CD14-positive monocyte (primary cell): ENCODE results near the gene DLL4. TPM values are rescaled to one million over a fixed set of nuclear protein-coding genes. Genes with fewer than 3 reads are reported as not detected.

ENCODE experiments used
- DNase-seq, 3 donors: peaks; one replicate each; pipeline ENCODE4 v3.0.0-alpha.2; 2011 to 2022
- H2AFZ ChIP-seq: 2 replicates; pipeline ENCODE4 v1.6.0; 2012; ENCODE audit warnings: mild to moderate bottlenecking, low read depth, low read length, inconsistent platforms; ENCODE audit not compliant: insufficient read depth, poor library complexity, severe bottlenecking
- H3K27ac ChIP-seq, 2 donors: 1 replicate in 1 of 2; 2 replicates in 1 of 2; pipeline ENCODE4 v1.5.1; 2012 to 2013; ENCODE audit warnings: low read length in 2 of 2, control low read depth in 1 of 2, inconsistent platforms in 1 of 2, low read depth in 1 of 2, mild to moderate bottlenecking in 1 of 2
- H3K27me3 ChIP-seq, 2 donors: one replicate each; pipeline versions ENCODE4 v1.6.0 to v1.6.1; 2011 to 2013; ENCODE audit warnings: low read length in 2 of 2; ENCODE audit not compliant: control insufficient read depth in 2 of 2, insufficient read depth in 2 of 2
- H3K36me3 ChIP-seq, 2 donors: replicated peaks in 1 of 2; 1 replicate in 1 of 2; 2 replicates in 1 of 2; pipeline versions ENCODE4 v1.5.1 to v1.6.1; 2012 to 2013; ENCODE audit warnings: low read length in 2 of 2, control low read depth in 1 of 2, inconsistent platforms in 1 of 2, mild to moderate bottlenecking in 1 of 2; ENCODE audit not compliant: insufficient read depth in 2 of 2, control insufficient read depth in 1 of 2
- H3K4me1 ChIP-seq, 2 donors: 1 replicate in 1 of 2; 2 replicates in 1 of 2; pipeline versions ENCODE4 v1.5.1 to v1.6.1; 2012 to 2013; ENCODE audit warnings: low read length in 2 of 2, control low read depth in 1 of 2, inconsistent platforms in 1 of 2, mild to moderate bottlenecking in 1 of 2, moderate library complexity in 1 of 2; ENCODE audit not compliant: insufficient read depth in 2 of 2, control insufficient read depth in 1 of 2
- H3K4me2 ChIP-seq: replicated peaks from 2 replicates; pipeline ENCODE3; 2012; ENCODE audit warnings: low read length, moderate library complexity, mild to moderate bottlenecking; ENCODE audit not compliant: poor library complexity, severe bottlenecking; ENCODE audit errors: extremely low read depth
- H3K4me3 ChIP-seq, 3 experiments: fragments of 200-600 bp in 1 of 3; sonication (generic) in 1 of 3; replicated peaks in 1 of 3; 1 replicate in 2 of 3; 2 replicates in 1 of 3; pipeline ENCODE4 v1.5.1; 2011 to 2013; ENCODE audit warnings: low read length in 3 of 3, mild to moderate bottlenecking in 3 of 3, control low read depth in 2 of 3, low read depth in 2 of 3, inconsistent platforms in 1 of 3, moderate library complexity in 1 of 3
- H3K79me2 ChIP-seq: 2 replicates; pipeline ENCODE4 v1.6.0; 2012; ENCODE audit warnings: mild to moderate bottlenecking, control low read depth, inconsistent platforms, low read length, moderate library complexity; ENCODE audit not compliant: insufficient read depth
- H3K9ac ChIP-seq: 2 replicates; pipeline ENCODE4 v1.6.0; 2017; ENCODE audit warnings: low read length, mild to moderate bottlenecking; ENCODE audit not compliant: insufficient read depth, poor library complexity, severe bottlenecking
- H3K9me3 ChIP-seq, 2 donors: replicated peaks in 1 of 2; 1 replicate in 1 of 2; 2 replicates in 1 of 2; pipeline versions ENCODE4 v1.5.1 to v1.6.1; 2012 to 2013; ENCODE audit warnings: low read length in 2 of 2, control low read depth in 1 of 2; ENCODE audit not compliant: control insufficient read depth in 1 of 2, insufficient read depth in 1 of 2
- H4K20me1 ChIP-seq: 2 replicates; pipeline ENCODE4 v1.6.0; 2012; ENCODE audit warnings: mild to moderate bottlenecking, low read length, control low read depth, moderate library complexity; ENCODE audit not compliant: insufficient read depth
- H3K27ac Mint-ChIP-seq, 7 donors: one replicate each; pipeline ENCODE4 v1.8.0; 2020; ENCODE audit warnings: mild to moderate bottlenecking in 7 of 7, mixed read lengths in 7 of 7, moderate library complexity in 6 of 7, inconsistent platforms in 2 of 7
- H3K27me3 Mint-ChIP-seq, 3 donors: one replicate each; pipeline ENCODE4 v1.8.0; 2021 to 2022; ENCODE audit warnings: low read depth in 3 of 3, mild to moderate bottlenecking in 3 of 3, mixed read lengths in 3 of 3, moderate library complexity in 3 of 3, inconsistent platforms in 1 of 3
- H3K36me3 Mint-ChIP-seq, 2 donors: one replicate each; pipeline ENCODE4 v1.8.0; 2020; ENCODE audit warnings: mixed read lengths in 2 of 2, inconsistent platforms in 1 of 2, mild to moderate bottlenecking in 1 of 2
- H3K4me1 Mint-ChIP-seq: one replicate; pipeline ENCODE4 v1.8.0; 2020; ENCODE audit warnings: mild to moderate bottlenecking, mixed read lengths
- H3K4me3 Mint-ChIP-seq, 2 donors: one replicate each; pipeline ENCODE4 v1.8.0; 2020; ENCODE audit warnings: mild to moderate bottlenecking in 2 of 2, mixed read lengths in 2 of 2, moderate library complexity in 1 of 2
- H3K9me3 Mint-ChIP-seq, 7 donors: one replicate each; pipeline ENCODE4 v1.8.0; 2020 to 2022; ENCODE audit warnings: mixed read lengths in 7 of 7, mild to moderate bottlenecking in 6 of 7, moderate library complexity in 6 of 7, inconsistent platforms in 2 of 7
- WGBS: methylation state at CpG from one replicate; pipeline ENCODE4 v1.1.5; 2013; ENCODE audit warnings: missing lambda C conversion rate; ENCODE audit not compliant: insufficient coverage; 5-methylcytosine and 5-hydroxymethylcytosine counted together
- intact Hi-C, 2 donors: fragments of 100-400 bp; cut with micrococcal nuclease; formaldehyde crosslinking; loops; one replicate each; pipeline versions ENCODE4 v1.15.0 to v1.15.1; 2023
- polyA plus RNA-seq, 3 donors: library from polyadenylated mRNA; depleted of rRNA in 1 of 3; unstranded in 2 of 3; stranded (reverse) in 1 of 3; fragments of 300-500 nt in 2 of 3; fragments of >200 nt in 1 of 3; fragmentation: Illumina TruSeq in 2 of 3; gene quantifications; 1 replicate in 2 of 3; 2 replicates in 1 of 3; pipeline ENCODE4 v1.2.3, GENCODE V29; 2012 to 2021
- TF ChIP-seq, protein P1 (sequence below): fragments of 200-600 bp; IDR thresholded peaks from one replicate; pipeline ENCODE4 v1.8.0; 2022; ENCODE audit warnings: antibody characterized with exemption, mild to moderate bottlenecking

The DLL4 gene
- polyA plus RNA-seq, 3 donors, result 0.07 TPM; not detected in 2

DNA sequence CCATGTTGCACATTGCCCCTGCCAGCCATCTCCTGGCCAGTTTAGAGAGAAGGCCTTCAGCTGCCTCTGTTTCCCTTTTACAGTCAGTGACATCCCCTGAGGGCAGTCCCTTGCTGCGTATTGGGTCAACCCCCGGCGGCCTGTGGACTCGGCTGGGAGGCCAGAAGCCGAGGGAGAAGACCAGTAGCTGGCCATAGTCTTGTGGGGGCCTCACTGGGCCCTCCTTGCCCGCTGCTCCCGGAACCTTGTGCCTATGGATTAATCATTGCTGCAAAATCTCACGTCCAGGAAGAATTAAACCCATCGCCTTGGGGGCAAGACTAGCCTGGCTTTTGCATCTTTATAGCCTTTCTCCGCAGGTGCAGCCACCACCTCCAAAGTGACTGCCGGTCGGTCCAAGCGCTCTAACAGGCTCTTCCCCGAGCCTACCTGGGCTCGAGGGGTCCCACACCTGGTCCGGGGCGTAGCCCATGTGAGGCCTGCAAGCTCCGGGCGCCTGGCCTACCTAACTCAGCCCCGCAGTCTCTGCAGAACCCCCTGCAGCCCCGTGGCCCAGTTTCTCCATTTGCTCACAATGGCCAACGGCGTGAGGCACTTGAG lies 23.3 kb downstream of the DLL4 start:
- Histone ChIP-seq H3K27me3 (peaks cover 0 to 9% of the 10 kb centered on the region in 2 donors), H2AFZ (peak overlapping the region; percentile 93), H3K79me2 (no peaks in the 10 kb centered on the region), H3K27ac (peak overlapping the region; percentile 19 to 58), H3K9me3 (no peaks in the 10 kb centered on the region), H3K4me2 (peak overlapping the region; percentile 97), H4K20me1 (no peaks in the 10 kb centered on the region), H3K36me3 (no peaks in the 10 kb centered on the region), H3K4me3 (peak overlapping the region; percentile 31 to 81 (median 79)), H3K9ac (peak overlapping the region; percentile 60), H3K4me1 (peaks cover 16 to 19% of the 10 kb centered on the region in 2 donors)
- TF ChIP-seq, protein P1, sequence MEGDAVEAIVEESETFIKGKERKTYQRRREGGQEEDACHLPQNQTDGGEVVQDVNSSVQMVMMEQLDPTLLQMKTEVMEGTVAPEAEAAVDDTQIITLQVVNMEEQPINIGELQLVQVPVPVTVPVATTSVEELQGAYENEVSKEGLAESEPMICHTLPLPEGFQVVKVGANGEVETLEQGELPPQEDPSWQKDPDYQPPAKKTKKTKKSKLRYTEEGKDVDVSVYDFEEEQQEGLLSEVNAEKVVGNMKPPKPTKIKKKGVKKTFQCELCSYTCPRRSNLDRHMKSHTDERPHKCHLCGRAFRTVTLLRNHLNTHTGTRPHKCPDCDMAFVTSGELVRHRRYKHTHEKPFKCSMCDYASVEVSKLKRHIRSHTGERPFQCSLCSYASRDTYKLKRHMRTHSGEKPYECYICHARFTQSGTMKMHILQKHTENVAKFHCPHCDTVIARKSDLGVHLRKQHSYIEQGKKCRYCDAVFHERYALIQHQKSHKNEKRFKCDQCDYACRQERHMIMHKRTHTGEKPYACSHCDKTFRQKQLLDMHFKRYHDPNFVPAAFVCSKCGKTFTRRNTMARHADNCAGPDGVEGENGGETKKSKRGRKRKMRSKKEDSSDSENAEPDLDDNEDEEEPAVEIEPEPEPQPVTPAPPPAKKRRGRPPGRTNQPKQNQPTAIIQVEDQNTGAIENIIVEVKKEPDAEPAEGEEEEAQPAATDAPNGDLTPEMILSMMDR, result no peak
- no peak for DNase-seq
- Mint-ChIP-seq H3K27ac (peak overlapping the region in 2 of 7 donors; percentile 50 to 75), H3K9me3 (peaks cover 0 to under 1% (median 0%) of the 10 kb centered on the region in 7 donors), H3K4me1 (peaks cover 22% of the 10 kb centered on the region), H3K36me3 (no peaks in the 10 kb centered on the region), H3K4me3 (peak overlapping the region; percentile 86 to 93), H3K27me3 (peaks cover 15 to 22% (median 21%) of the 10 kb centered on the region in 3 donors)
- 60% methylated on average over 22 of the region's 23 CpGs for WGBS
- intact Hi-C loops, result no loop called here

DNA sequence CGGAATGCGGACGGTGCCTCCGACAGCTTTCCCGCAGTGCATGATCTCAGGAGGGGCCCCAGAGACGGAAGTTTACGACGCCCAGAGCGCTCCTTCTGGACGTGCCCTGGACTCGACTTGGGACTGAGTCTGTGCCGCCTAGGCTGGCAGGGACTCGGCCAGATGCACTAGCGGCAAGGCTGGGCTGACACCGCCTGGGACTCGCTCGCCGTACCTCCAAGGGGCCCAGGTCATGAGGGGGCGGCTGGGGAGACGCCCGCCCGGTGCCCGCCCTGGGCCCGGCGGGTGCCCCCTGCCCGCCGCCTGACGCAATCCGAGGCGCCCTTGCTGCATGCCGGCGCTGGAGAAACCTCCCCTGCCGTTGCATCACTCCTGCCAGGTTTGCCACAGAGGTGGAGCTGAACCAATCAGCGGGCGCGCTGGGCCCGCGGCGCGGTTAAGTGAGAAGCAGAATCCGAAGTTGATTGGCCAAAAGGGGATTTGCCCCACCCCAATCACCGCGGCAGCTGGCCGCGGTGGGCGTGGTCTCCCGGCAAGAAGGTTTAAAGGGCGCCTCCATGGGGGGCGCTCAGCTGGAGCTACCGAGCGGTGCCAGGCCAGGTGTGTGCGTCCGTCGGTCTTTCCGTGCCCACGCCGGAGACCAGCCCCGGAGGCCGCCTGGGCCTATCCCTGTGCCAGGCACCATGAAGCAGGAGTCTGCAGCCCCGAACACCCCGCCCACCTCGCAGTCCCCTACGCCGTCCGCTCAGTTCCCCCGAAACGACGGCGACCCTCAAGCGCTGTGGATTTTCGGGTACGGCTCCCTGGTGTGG lies 24.0 kb downstream of the DLL4 start, which contains the start of gene CHAC1:
CHAC1 (plus strand) TSS at position 571 of the 812 bp plus-strand sequence; CDS start at position 684, 113 bp downstream.
- TF ChIP-seq, protein P1, result no peak
- Histone ChIP-seq H3K9me3 (no peaks in the 10 kb centered on the region), H2AFZ (peak within 1 kb of the TSS; percentile 93), H3K27me3 (peaks cover 0 to 9% of the 10 kb centered on the region in 2 donors), H3K27ac (peak within 1 kb of the TSS; percentile 19 to 58), H4K20me1 (no peaks in the 10 kb centered on the region), H3K9ac (peak within 1 kb of the TSS; percentile 60), H3K4me1 (peaks cover 16 to 19% of the 10 kb centered on the region in 2 donors), H3K79me2 (no peaks in the 10 kb centered on the region), H3K36me3 (no peaks in the 10 kb centered on the region), H3K4me2 (peak within 1 kb of the TSS; percentile 97), H3K4me3 (peak within 1 kb of the TSS; percentile 31 to 81 (median 79))
- intact Hi-C loops, result no loop called here
- H3K36me3 Mint-ChIP-seq, result no peaks in the 10 kb centered on the region
- peak within 1 kb of the TSS; percentile 86 to 93 for H3K4me3 Mint-ChIP-seq
- peaks cover 22% of the 10 kb centered on the region for H3K4me1 Mint-ChIP-seq
- H3K27me3 Mint-ChIP-seq, result peaks cover 15 to 22% (median 19%) of the 10 kb centered on the region in 3 donors
- H3K9me3 Mint-ChIP-seq, result peaks cover 0 to 3% (median 0%) of the 10 kb centered on the region in 7 donors
- peak; percentile 88 to 89 (median 89) for DNase-seq
- H3K27ac Mint-ChIP-seq, result peak within 1 kb of the TSS in 4 of 7 donors; percentile 26 to 76 (median 74)
- WGBS, result under 1% methylated on average over 72 of the region's 72 CpGs
